Neural cell (in vitro differentiated cells): Measurements from ENCODE around the gene PAIP1.

Source experiments
- RAD21 ChIP-seq: fragments of 450-650 bp; conservative IDR thresholded peaks from 2 replicates; pipeline ENCODE4 v1.6.1; 2014; ENCODE audit warnings: antibody characterized with exemption, mild to moderate bottlenecking, moderate library complexity
- TF ChIP-seq, protein P1 (sequence below): fragments of 450-650 bp; IDR thresholded peaks from 2 replicates; pipeline ENCODE4 v1.5.1; 2014; ENCODE audit warnings: antibody characterized with exemption, mild to moderate bottlenecking, moderate library complexity; ENCODE audit not compliant: poor library complexity, severe bottlenecking

DNA sequence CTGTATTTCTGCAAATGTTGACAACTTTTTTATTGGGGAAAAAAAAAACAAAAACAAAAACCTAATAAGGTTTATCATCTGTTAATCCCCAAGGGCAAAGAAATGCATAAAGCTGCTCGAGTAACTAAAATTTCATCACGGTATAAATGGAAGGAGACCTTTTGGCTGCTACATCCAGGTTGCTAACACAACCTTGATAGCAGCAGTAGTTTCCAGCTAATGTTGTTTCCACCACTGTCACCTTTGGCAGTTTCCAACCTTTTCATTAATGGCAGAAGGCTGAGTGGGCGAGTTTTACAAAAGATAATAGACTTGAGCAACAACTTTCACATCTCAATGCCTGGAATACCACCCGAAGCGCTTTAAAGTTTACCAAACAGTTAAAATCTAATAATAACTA lies 8.5 kb downstream of the PAIP1 start:
- TF ChIP-seq, protein P1, sequence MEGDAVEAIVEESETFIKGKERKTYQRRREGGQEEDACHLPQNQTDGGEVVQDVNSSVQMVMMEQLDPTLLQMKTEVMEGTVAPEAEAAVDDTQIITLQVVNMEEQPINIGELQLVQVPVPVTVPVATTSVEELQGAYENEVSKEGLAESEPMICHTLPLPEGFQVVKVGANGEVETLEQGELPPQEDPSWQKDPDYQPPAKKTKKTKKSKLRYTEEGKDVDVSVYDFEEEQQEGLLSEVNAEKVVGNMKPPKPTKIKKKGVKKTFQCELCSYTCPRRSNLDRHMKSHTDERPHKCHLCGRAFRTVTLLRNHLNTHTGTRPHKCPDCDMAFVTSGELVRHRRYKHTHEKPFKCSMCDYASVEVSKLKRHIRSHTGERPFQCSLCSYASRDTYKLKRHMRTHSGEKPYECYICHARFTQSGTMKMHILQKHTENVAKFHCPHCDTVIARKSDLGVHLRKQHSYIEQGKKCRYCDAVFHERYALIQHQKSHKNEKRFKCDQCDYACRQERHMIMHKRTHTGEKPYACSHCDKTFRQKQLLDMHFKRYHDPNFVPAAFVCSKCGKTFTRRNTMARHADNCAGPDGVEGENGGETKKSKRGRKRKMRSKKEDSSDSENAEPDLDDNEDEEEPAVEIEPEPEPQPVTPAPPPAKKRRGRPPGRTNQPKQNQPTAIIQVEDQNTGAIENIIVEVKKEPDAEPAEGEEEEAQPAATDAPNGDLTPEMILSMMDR, result no peak
- no peak for TF ChIP-seq RAD21
